Lung (tissue), 12 donors: ENCODE results near the gene MED13L. TPM values are rescaled to one million over a fixed set of nuclear protein-coding genes. Genes with fewer than 3 reads are reported as not detected.
"Not testable (repeated sequence)": the region's sequence is repeated elsewhere in the genome, so short reads cannot be mapped to it uniquely, and the experiment has no call there.

Source experiments
- ATAC-seq: fragments of 200-7000 bp; cut with Tn5 transposase; one replicate; pipeline ENCODE4 v1.9.1; 2020; ENCODE audit warnings: moderate number of reproducible peaks; ENCODE audit not compliant: insufficient read depth, low FRiP score
- DNase-seq, 3 donors: peaks; one replicate each; pipeline ENCODE4 v3.0.0-alpha.2; 2013 to 2017
- H3K27ac ChIP-seq, 2 donors: one replicate each; pipeline ENCODE4 v1.5.1; 2013; ENCODE audit warnings: mild to moderate bottlenecking in 2 of 2, moderate library complexity in 2 of 2, control low read depth in 1 of 2, inconsistent platforms in 1 of 2, low read depth in 1 of 2, low read length in 1 of 2
- H3K27me3 ChIP-seq, 3 donors: one replicate each; pipeline ENCODE4 v1.5.1; 2013; ENCODE audit warnings: low read length in 2 of 3; ENCODE audit not compliant: control insufficient read depth in 3 of 3, insufficient read depth in 3 of 3
- H3K36me3 ChIP-seq, 4 donors: one replicate each; pipeline ENCODE4 v1.5.1; 2013; ENCODE audit warnings: low read length in 4 of 4, mild to moderate bottlenecking in 1 of 4, moderate library complexity in 1 of 4; ENCODE audit not compliant: control insufficient read depth in 4 of 4, insufficient read depth in 4 of 4
- H3K4me1 ChIP-seq, 5 donors: one replicate each; pipeline ENCODE4 v1.5.1; 2013; ENCODE audit warnings: low read length in 5 of 5, mild to moderate bottlenecking in 2 of 5, moderate library complexity in 1 of 5; ENCODE audit not compliant: control insufficient read depth in 5 of 5, insufficient read depth in 5 of 5
- H3K4me3 ChIP-seq: one replicate; pipeline ENCODE4 v1.5.1; 2013; ENCODE audit warnings: mild to moderate bottlenecking, control low read depth, moderate library complexity
- H3K9ac ChIP-seq, 2 donors: one replicate each; pipeline ENCODE4 v1.5.1; 2013; ENCODE audit warnings: low read length in 2 of 2, control low read depth in 1 of 2; ENCODE audit not compliant: insufficient read depth in 1 of 2
- H3K9me3 ChIP-seq, 4 donors: one replicate each; pipeline ENCODE4 v1.5.1; 2013; ENCODE audit warnings: low read length in 3 of 4, mild to moderate bottlenecking in 1 of 4, moderate library complexity in 1 of 4; ENCODE audit not compliant: control insufficient read depth in 4 of 4, insufficient read depth in 3 of 4
- WGBS, 2 donors: extraction: QIAGEN DNeasy Blood & Tissue Kit; methylation state at CpG; one replicate each; pipeline ENCODE4 v1.1.7; 2013; 5-methylcytosine and 5-hydroxymethylcytosine counted together
- polyA plus RNA-seq, 2 donors: library from polyadenylated mRNA; stranded (reverse); fragments of 200-250 nt; gene quantifications; one replicate each; pipeline ENCODE4 v1.2.1, GENCODE V29; 2013
- total RNA-seq, 2 donors: library from RNA; depleted of rRNA in 1 of 2; stranded (reverse); fragments of >200 nt in 1 of 2; gene quantifications; one replicate each; pipeline ENCODE4 v1.2.1, GENCODE V29; 2014 to 2021
- TF ChIP-seq, protein P1 (sequence below): IDR thresholded peaks from 2 replicates; pipeline ENCODE4 v1.5.1; 2012; ENCODE audit warnings: mild to moderate bottlenecking; ENCODE audit errors: control extremely low read depth, extremely low read depth
- donor health status: control.
- donor health status: control.
- donor health status: Bipolar disorder and iron deficiency.
- donor health status: healthy.
- donor health status: DM: yes; HTN: yes; CAD: no.

Gene MED13L
- total and polyA plus RNA-seq, 4 donors, result 18.2 to 329 (median 71.4) TPM

DNA sequence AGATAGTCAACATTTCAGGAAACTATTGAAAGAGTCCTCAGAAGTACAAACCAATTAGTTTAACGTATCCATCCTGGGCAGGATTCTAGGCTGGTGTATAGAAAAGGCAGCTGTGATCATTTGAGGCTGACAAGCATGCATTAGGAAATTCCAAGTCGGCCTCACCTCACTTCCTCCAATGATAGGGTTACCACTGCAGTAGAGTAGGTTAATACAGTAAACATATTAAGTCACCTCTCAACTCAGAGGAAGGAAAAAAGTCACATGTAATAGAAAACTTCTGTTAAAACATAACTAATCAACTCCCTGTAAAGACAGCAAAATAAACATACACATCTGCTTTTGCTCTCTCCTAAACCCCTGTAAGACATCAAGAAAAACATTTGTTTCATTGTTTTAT is 33.5 kb downstream of the MED13L start:
- Histone ChIP-seq H3K4me3 (no peak overlapping the region), H3K9ac (no peak overlapping the region), H3K36me3 (no peaks in the 10 kb centered on the region), H3K9me3 (no peaks in the 10 kb centered on the region), H3K27ac (no peak overlapping the region), H3K27me3 (no peaks in the 10 kb centered on the region), H3K4me1 (peaks cover 0 to 31% (median 14%) of the 10 kb centered on the region in 5 donors)
- ATAC-seq, result peak; percentile 56
- WGBS, 2 donors, result 12 to 25% methylated on average over 2 of the region's 2 CpGs
- DNase-seq, result no peak
- TF ChIP-seq, protein P1, sequence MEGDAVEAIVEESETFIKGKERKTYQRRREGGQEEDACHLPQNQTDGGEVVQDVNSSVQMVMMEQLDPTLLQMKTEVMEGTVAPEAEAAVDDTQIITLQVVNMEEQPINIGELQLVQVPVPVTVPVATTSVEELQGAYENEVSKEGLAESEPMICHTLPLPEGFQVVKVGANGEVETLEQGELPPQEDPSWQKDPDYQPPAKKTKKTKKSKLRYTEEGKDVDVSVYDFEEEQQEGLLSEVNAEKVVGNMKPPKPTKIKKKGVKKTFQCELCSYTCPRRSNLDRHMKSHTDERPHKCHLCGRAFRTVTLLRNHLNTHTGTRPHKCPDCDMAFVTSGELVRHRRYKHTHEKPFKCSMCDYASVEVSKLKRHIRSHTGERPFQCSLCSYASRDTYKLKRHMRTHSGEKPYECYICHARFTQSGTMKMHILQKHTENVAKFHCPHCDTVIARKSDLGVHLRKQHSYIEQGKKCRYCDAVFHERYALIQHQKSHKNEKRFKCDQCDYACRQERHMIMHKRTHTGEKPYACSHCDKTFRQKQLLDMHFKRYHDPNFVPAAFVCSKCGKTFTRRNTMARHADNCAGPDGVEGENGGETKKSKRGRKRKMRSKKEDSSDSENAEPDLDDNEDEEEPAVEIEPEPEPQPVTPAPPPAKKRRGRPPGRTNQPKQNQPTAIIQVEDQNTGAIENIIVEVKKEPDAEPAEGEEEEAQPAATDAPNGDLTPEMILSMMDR, result no peak

DNA sequence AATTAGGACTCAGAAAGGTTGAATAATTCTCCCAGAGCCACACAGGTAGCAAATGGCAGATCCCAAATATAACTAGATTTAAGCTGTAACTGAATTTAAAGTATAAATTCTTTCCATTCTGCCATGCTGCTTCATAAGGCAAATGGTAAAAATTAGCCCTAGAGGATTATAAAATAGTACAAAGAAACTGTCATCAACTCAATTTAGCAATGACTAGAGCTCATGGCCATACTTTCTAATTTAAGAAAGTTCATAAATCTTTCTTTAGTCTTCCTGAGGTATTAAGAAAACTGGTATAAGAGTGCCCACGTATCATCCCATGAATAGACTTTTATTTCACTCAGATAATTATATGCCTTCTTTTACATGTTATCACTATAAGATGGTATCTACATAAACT is 34.8 kb downstream of the MED13L start:
- no peak overlapping the region for H3K4me3 ChIP-seq
- 94 to 98% methylated on average over 1 of the region's 1 CpG for WGBS, 2 donors
- no peak for ATAC-seq
- H3K36me3 ChIP-seq, result no peaks in the 10 kb centered on the region
- TF ChIP-seq, protein P1, result no peak
- no peak overlapping the region for H3K9ac ChIP-seq
- no peaks in the 10 kb centered on the region for H3K9me3 ChIP-seq
- no peak for DNase-seq
- H3K27me3 ChIP-seq, result no peaks in the 10 kb centered on the region
- H3K4me1 ChIP-seq, result peaks cover under 1 to 24% (median 14%) of the 10 kb centered on the region in 5 donors
- no peak overlapping the region for H3K27ac ChIP-seq

DNA sequence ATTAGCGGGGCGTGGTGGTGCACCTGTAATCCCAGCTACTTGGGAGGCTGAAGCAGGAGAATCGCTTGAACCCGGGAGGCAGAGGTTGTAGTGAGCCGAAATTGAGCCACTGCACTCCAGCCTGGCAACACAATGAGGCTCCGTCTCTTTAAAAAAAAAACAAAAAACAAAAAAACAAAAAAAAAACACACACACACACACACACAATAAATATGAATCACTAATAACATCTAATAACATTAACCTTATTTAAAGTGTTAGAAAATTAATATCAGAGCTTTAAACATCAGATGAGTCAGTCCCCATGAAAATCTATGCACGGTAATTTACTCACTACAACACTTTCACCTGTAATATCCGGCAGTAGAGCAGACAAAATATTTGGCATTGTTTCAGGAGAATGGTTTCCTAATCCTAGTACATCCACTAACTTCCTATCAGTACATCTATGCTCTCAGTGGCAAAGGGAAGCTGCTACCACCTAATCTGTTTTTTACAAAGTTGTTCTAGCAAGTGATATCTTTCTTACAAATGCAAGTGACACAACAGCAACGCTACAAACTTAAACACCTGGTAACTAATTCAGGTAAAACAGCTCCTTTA is 36.2 kb downstream of the MED13L start:
- no peaks in the 10 kb centered on the region for H3K36me3 ChIP-seq
- DNase-seq, result no peak
- no peaks in the 10 kb centered on the region for H3K27me3 ChIP-seq
- 70 to 72% methylated on average over 9 of the region's 9 CpGs for WGBS, 2 donors
- no peak overlapping the region for H3K4me3 ChIP-seq
- no peak overlapping the region for H3K9ac ChIP-seq
- H3K27ac ChIP-seq, result no peak overlapping the region
- TF ChIP-seq, protein P1, result no peak
- H3K4me1 ChIP-seq, result peaks cover 7 to 26% (median 12%) of the 10 kb centered on the region in 5 donors
- ATAC-seq, result no peak
- H3K9me3 ChIP-seq, result no peaks in the 10 kb centered on the region

DNA sequence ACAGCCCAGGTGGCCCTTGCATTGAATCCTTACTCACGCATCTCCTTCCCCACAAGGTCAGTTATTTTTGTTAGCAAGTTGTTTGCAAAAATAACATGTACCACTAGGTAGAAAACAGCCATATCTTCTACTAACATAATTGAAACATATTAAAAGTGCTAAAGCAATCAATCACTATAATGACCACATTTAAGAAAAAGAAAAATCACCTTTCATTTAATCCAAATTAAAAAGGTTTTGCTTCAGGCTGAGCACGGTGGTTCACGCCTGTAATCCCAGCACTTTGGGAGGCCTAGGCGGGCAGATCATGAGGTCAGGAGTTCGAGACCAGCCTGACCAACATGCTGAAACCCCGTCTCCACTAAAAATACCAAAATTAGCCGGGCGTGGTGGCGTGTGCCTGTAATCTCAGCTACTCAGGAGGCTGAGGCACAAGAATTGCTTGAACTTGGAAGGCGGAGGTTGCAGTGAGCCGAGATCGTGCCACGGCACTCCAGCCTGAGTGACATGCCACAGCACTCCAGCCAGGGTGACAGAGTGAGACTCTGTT is 38.8 kb downstream of the MED13L start:
- not testable (repeated sequence) for ATAC-seq, H3K9ac ChIP-seq, H3K36me3 ChIP-seq, H3K27me3 ChIP-seq, H3K4me3 ChIP-seq, H3K27ac ChIP-seq, DNase-seq, H3K9me3 ChIP-seq
- peaks cover 1 to 20% (median 14%) of the 10 kb centered on the region in 5 donors for H3K4me1 ChIP-seq
- WGBS, 2 donors, result 95 to 96% methylated on average over 13 of the region's 13 CpGs
